SK-N-SH (cell line): ENCODE data around the gene PMEPA1. TPM values are rescaled to one million over a fixed set of nuclear protein-coding genes. Genes with fewer than 3 reads are reported as not detected.

Experiments
- CTCF ChIA-PET: fragments of 300-600, 350-600 bp; formaldehyde crosslinking; extraction: SDS; loops from one replicate; lab custom pipeline; 2021; lab: Yijun Ruan, JAX
- POLR2A ChIA-PET: fragments of 350-600 bp; sonication (Branson Sonifier 250); formaldehyde crosslinking; extraction: SDS; loops from one replicate; lab custom pipeline; 2020; ENCODE audit warnings: antibody characterized with exemption, inconsistent platforms; lab: Yijun Ruan, JAX
- DNase-seq: peaks from one replicate; pipeline ENCODE4 v3.0.0; 2012
- H2AFZ ChIP-seq: fragments of 200-600 bp; sonication (generic); 2 replicates; pipeline ENCODE4 v1.8.1; 2016; ENCODE audit warnings: antibody characterized with exemption, mild to moderate bottlenecking, low read depth
- H3F3A ChIP-seq: fragments of 200-600 bp; sonication (generic); replicated peaks from 2 replicates; pipeline ENCODE3; 2016; ENCODE audit warnings: antibody characterized with exemption, mild to moderate bottlenecking; ENCODE audit not compliant: insufficient read depth
- H3K27ac ChIP-seq, 2 experiments: fragments of 200-500 bp in 1 of 2; fragments of 200-600 bp in 1 of 2; sonication (Bioruptor generic) in 1 of 2; sonication (generic), shearing (Covaris generic) in 1 of 2; 2 replicates each; pipeline versions ENCODE4 v1.5.1 to v1.6.1; 2014 to 2016; ENCODE audit warnings: low read depth in 2 of 2, inconsistent platforms in 1 of 2, low read length in 1 of 2, mild to moderate bottlenecking in 1 of 2, mixed read lengths in 1 of 2
- H3K27me3 ChIP-seq: fragments of 200-600 bp; sonication (generic), shearing (Covaris generic); 2 replicates; pipeline ENCODE4 v1.6.1; 2016; ENCODE audit warnings: mixed run types; ENCODE audit not compliant: insufficient read depth
- H3K36me3 ChIP-seq, 2 experiments: fragments of 200-500 bp in 1 of 2; fragments of 200-600 bp in 1 of 2; sonication (Bioruptor generic) in 1 of 2; sonication (generic) in 1 of 2; replicated peaks in 1 of 2; 2 replicates each; pipeline versions ENCODE3 to v1.5.1; 2014 to 2016; ENCODE audit warnings: low read length in 1 of 2, mild to moderate bottlenecking in 1 of 2; ENCODE audit not compliant: insufficient read depth in 2 of 2, control insufficient read depth in 1 of 2
- H3K4me1 ChIP-seq, 2 experiments: fragments of 200-500 bp in 1 of 2; fragments of 200-600 bp in 1 of 2; sonication (Bioruptor generic) in 1 of 2; sonication (generic), shearing (Covaris generic) in 1 of 2; 2 replicates each; pipeline versions ENCODE4 v1.5.1 to v1.6.1; 2014 to 2016; ENCODE audit warnings: low read depth in 1 of 2, low read length in 1 of 2, mixed run types in 1 of 2; ENCODE audit not compliant: insufficient read depth in 2 of 2, control insufficient read depth in 1 of 2
- H3K4me2 ChIP-seq: fragments of 200-600 bp; sonication (generic), shearing (Covaris generic); 2 replicates; pipeline ENCODE4 v1.6.1; 2017; ENCODE audit warnings: mixed run types
- H3K4me3 ChIP-seq, 2 experiments: fragments of 200-500 bp in 1 of 2; fragments of 200-600 bp in 1 of 2; sonication (Bioruptor generic) in 1 of 2; sonication (generic), shearing (Covaris generic) in 1 of 2; 2 replicates each; pipeline versions ENCODE4 v1.5.1 to v1.8.1; 2014 to 2016; ENCODE audit warnings: low read depth in 2 of 2, inconsistent platforms in 1 of 2, low read length in 1 of 2, mild to moderate bottlenecking in 1 of 2, mixed read lengths in 1 of 2, moderate library complexity in 1 of 2
- H3K79me2 ChIP-seq: fragments of 200-600 bp; sonication (generic); 2 replicates; pipeline ENCODE4 v1.8.1; 2017; ENCODE audit warnings: mild to moderate bottlenecking; ENCODE audit not compliant: insufficient read depth
- H3K9ac ChIP-seq: fragments of 200-600 bp; sonication (generic); 2 replicates; pipeline ENCODE4 v1.6.1; 2017; ENCODE audit warnings: mixed run types
- H3K9me2 ChIP-seq: fragments of 200-600 bp; sonication (generic); 2 replicates; pipeline ENCODE4 v1.6.1; 2017; ENCODE audit warnings: mixed run types
- H3K9me3 ChIP-seq: fragments of 200-600 bp; sonication (generic); 2 replicates; pipeline ENCODE4 v1.6.1; 2017; ENCODE audit warnings: mixed run types, mild to moderate bottlenecking, moderate library complexity
- H4K20me1 ChIP-seq: fragments of 200-600 bp; sonication (generic); 2 replicates; pipeline ENCODE4 v1.6.1; 2017; ENCODE audit warnings: mild to moderate bottlenecking, mixed run types; ENCODE audit not compliant: insufficient read depth
- CTCF ChIP-seq: fragments of 200-600 bp; sonication (generic); IDR thresholded peaks from 2 replicates; pipeline ENCODE4 v1.6.1; 2017; ENCODE audit warnings: antibody characterized with exemption, mild to moderate bottlenecking, moderate library complexity
- EZH2phosphoT487 ChIP-seq: fragments of 200-600 bp; sonication (generic); IDR thresholded peaks from 2 replicates; pipeline ENCODE4 v1.6.1; 2017; ENCODE audit warnings: low read depth, mixed run types, mild to moderate bottlenecking, antibody characterized with exemption, moderate library complexity, borderline replicate concordance
- FOXM1 ChIP-seq: IDR thresholded peaks from 2 replicates; pipeline ENCODE4 v1.4.0; 2012; ENCODE audit warnings: low read depth, mild to moderate bottlenecking
- IRF3 ChIP-seq: fragments of 150-350 bp; IDR thresholded peaks from 2 replicates; pipeline ENCODE4 v1.6.1; 2016; ENCODE audit warnings: mild to moderate bottlenecking, low read depth, low read length
- MEF2A ChIP-seq: IDR thresholded peaks from 2 replicates; pipeline ENCODE4 v1.4.0; 2012; ENCODE audit warnings: low read depth, borderline replicate concordance
- POLR2AphosphoS5 ChIP-seq: IDR thresholded peaks from 2 replicates; pipeline ENCODE4 v1.6.1; 2012; ENCODE audit warnings: low read depth, low read length
- RAD21 ChIP-seq: IDR thresholded peaks from 2 replicates; pipeline ENCODE4 v1.6.1; 2012; ENCODE audit warnings: mild to moderate bottlenecking, low read length
- SIN3A ChIP-seq: IDR thresholded peaks from 2 replicates; pipeline ENCODE4 v1.6.1; 2012; ENCODE audit warnings: low read depth, mild to moderate bottlenecking, low read length, moderate library complexity, borderline replicate concordance
- TAF1 ChIP-seq: IDR thresholded peaks from 2 replicates; pipeline ENCODE4 v1.6.1; 2012; ENCODE audit warnings: low read depth, mild to moderate bottlenecking, low read length, moderate library complexity, borderline replicate concordance
- USF2 ChIP-seq: fragments of 150-350 bp; IDR thresholded peaks from 2 replicates; pipeline ENCODE4 v1.6.1; 2017; ENCODE audit warnings: antibody characterized with exemption, low read length, low read depth, borderline replicate concordance
- ZBTB33 ChIP-seq: IDR thresholded peaks from 2 replicates; pipeline ENCODE4 v1.4.0; 2012; ENCODE audit warnings: low read depth, borderline replicate concordance
- WGBS: methylation state at CpG from one replicate; pipeline ENCODE4 v1.1.6; 2017; ENCODE audit warnings: low lambda C conversion rate; 5-methylcytosine and 5-hydroxymethylcytosine counted together
- polyA plus RNA-seq, 3 experiments: library from polyadenylated mRNA; depleted of rRNA; stranded (reverse); fragments of >200 nt; gene quantifications; 2 replicates each; pipeline ENCODE4 v1.2.3, GENCODE V29; 2012

PMEPA1 gene
- polyA plus RNA-seq, 1 of the 3 experiments (the other 2 are of a cell fraction): 7.1 TPM

GRCh38 chr20:57671662-57672061, 38.2 kb downstream of the PMEPA1 start (continued):
- no peak for TF ChIP-seq USF2
- TF ChIP-seq RAD21: no peak
- no peak for TF ChIP-seq FOXM1
- no peak for TF ChIP-seq TAF1
- TF ChIP-seq IRF3: no peak

- Histone ChIP-seq H3K4me1 (peaks cover 0 to 85% of the 10 kb centered on the region in 2 experiments; a peak in 2 of 4 replicates), H4K20me1 (peaks cover 88% of the 10 kb centered on the region), H2AFZ (no peak overlapping the region), H3K79me2 (peaks cover 91% of the 10 kb centered on the region), H3K9me2 (no peaks in the 10 kb centered on the region), H3F3A (no peaks in the 10 kb centered on the region), H3K27me3 (no peaks in the 10 kb centered on the region), H3K9me3 (no peaks in the 10 kb centered on the region), H3K4me3 (no peak overlapping the region), H3K36me3 (no peaks in the 10 kb centered on the region), H3K27ac (no peak overlapping the region; a peak in 1 of 4 replicates), H3K4me2 (no peak overlapping the region), H3K9ac (no peak overlapping the region)
- 95% methylated on average over 10 of the region's 10 CpGs for WGBS
- no peak for DNase-seq
- ChIA-PET CTCF (no interaction called here), POLR2A (no interaction called here)
- no peak for TF ChIP-seq MEF2A
- TF ChIP-seq SIN3A: no peak
- no peak for TF ChIP-seq ZBTB33
- TF ChIP-seq EZH2phosphoT487: no peak
- TF ChIP-seq CTCF: no peak
- TF ChIP-seq POLR2AphosphoS5: no peak
These were observed 38.8 kb downstream of the PMEPA1 start for GRCh38 chr20:57671072-57671391.
